ENCODE results near the gene FRAS1.

Gene FRAS1

DNA sequence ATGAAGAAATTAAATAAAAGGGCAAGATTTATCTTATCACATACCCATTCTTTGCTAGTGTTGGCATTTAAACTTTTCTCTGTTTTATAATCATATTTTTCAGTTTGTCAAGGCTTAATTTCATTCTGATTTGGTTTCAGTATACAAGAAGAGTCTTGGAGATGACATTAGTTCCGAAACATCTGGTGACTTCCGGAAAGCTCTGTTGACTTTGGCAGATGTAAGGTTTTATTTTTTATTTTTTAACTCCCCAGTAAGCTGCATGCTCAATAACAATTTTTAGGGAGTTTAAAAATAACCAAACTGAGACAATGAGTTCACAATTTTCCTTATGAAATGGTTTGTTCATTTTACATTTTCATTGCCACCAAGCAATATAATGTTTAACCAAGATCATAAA, 534.3 kb downstream of the FRAS1 start:
- TF ChIP-seq GATA3 (IDR thresholded peaks at IDR 0.05; ENCODE audit: low read depth, low read length) = no peak
- no peak for TF ChIP-seq GATA2 (IDR thresholded peaks at IDR 0.05; ENCODE audit: low read depth, low read length)

DNA sequence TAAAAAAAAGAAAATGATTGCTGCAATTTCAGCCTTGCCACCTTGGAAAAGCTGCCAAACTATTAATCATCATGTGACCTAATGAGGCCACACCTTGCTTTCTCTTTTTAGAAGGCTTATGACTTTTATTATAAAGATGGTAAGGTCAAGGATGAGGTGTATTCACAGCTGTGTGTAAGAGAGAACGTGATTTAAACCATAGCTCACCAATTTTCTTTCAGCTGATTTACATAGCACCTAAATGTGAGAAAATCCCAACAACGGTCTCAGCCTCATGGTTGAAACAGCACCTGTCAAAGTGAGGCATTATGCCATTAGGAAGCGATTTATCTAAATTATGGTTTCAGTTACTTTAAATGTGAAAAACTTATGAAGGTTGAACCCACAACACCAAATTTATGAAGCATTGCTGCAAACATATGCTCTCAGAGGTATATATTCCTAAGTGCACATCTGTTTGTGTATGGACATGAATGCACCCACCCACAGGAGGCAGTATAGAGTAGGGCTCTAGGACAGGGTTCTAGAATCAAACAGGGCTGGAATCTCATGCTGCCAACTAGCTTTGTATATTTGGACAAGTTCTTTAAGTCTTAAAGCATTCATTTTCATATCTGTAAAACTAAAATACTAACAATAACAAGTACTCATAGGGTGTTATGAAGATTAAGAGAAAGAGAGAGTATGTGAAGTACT, 535.1 kb downstream of the FRAS1 start:
- no peak for TF ChIP-seq GATA3 (IDR thresholded peaks at IDR 0.05; ENCODE audit: low read depth, low read length)
- TF ChIP-seq GATA2 (IDR thresholded peaks at IDR 0.05; ENCODE audit: low read depth, low read length) = no peak
